Activated CD8-positive, alpha-beta T cell treated with anti-CD3 and anti-CD28 coated beads for 36 hours (primary cell): ENCODE measurements around the gene ZNF486. TPM values are rescaled to one million over a fixed set of nuclear protein-coding genes. Genes with fewer than 3 reads are reported as not detected.
"Not testable (repeated sequence)": the region's sequence is repeated elsewhere in the genome, so short reads cannot be mapped to it uniquely, and the experiment has no call there.

Experiments used
- ATAC-seq: fragments of 200-7000 bp; cut with Tn5 transposase; one replicate; pipeline ENCODE4 v1.10.0; 2021; ENCODE audit warnings: mild to moderate bottlenecking, moderate library complexity
- CTCF ChIA-PET: fragments of 350-600 bp; sonication (Branson Sonifier 250); formaldehyde crosslinking; loops from one replicate; lab custom pipeline; 2021; ENCODE audit warnings: antibody characterized with exemption; lab: Charles Lee
- POLR2A ChIA-PET: fragments of 350-600 bp; sonication (Branson Sonifier 250); formaldehyde crosslinking; loops from one replicate; lab custom pipeline; 2021; ENCODE audit warnings: antibody characterized with exemption; lab: Charles Lee
- DNase-seq: peaks from one replicate; pipeline ENCODE4 v3.0.0-alpha.2; 2020
- H3K27ac Mint-ChIP-seq: one replicate; pipeline ENCODE4 v1.8.0; 2021; ENCODE audit warnings: mild to moderate bottlenecking, mixed read lengths
- H3K27me3 Mint-ChIP-seq: one replicate; pipeline ENCODE4 v1.8.0; 2021; ENCODE audit warnings: mixed read lengths
- H3K36me3 Mint-ChIP-seq: one replicate; pipeline ENCODE4 v1.8.0; 2021; ENCODE audit warnings: low read depth, mixed read lengths
- H3K4me1 Mint-ChIP-seq: one replicate; pipeline ENCODE4 v1.8.0; 2021; ENCODE audit warnings: low read depth, mixed read lengths
- H3K4me3 Mint-ChIP-seq: one replicate; pipeline ENCODE4 v1.8.0; 2021; ENCODE audit warnings: mild to moderate bottlenecking, moderate library complexity, mixed read lengths
- H3K9me3 Mint-ChIP-seq: one replicate; pipeline ENCODE4 v1.8.0; 2021; ENCODE audit warnings: mixed read lengths
- CTCF ChIP-seq: fragments of 200-600 bp; IDR thresholded peaks from one replicate; pipeline ENCODE4 v1.8.0; 2022; ENCODE audit warnings: antibody characterized with exemption, mild to moderate bottlenecking
- intact Hi-C: fragments of 100-400 bp; cut with micrococcal nuclease; formaldehyde crosslinking; loops from one replicate; pipeline ENCODE4 v1.10.0; 2022
- total RNA-seq, 2 experiments: library from RNA; stranded (reverse); gene quantifications; one replicate each; pipeline ENCODE4 v1.2.3, GENCODE V29; 2021

ZNF486 gene
- 10 to 100 TPM; 13.1 to 15.5 TPM for total RNA-seq

- POLR2A ChIA-PET: interaction anchor here (0.6 to 1.6 kb wide), 11 partner anchors 10 to 756 kb away, joined by 3 to 13 read pairs (median 3); partner anchors contain the start of genes ZNF253, ZNF682, ZNF737 and ZNF85
Observed at GRCh38 chr19:20167020-20167644, at the start of gene ZNF486. Gene ZNF486, plus strand, starts transcription at chr19:20167214. Its CDS starts 117 bp downstream, at chr19:20167331.

GRCh38 chr19:20118064-20118839, 48.8 kb upstream of the ZNF486 start:
- ATAC-seq, CTCF ChIA-PET, intact Hi-C loops, DNase-seq, H3K4me3 Mint-ChIP-seq, H3K27me3 Mint-ChIP-seq, H3K4me1 Mint-ChIP-seq, H3K27ac Mint-ChIP-seq, POLR2A ChIA-PET: not testable (repeated sequence)
- H3K36me3 Mint-ChIP-seq: peaks cover 71% of the 10 kb centered on the region
- H3K9me3 Mint-ChIP-seq: peaks cover 48% of the 10 kb centered on the region

More at GRCh38 chr19:20167020-20167644, at the start of gene ZNF486:
- peak within 1 kb of the TSS; percentile 99 for H3K4me3 Mint-ChIP-seq
- CTCF ChIA-PET: interaction anchor here (0.7 to 1.6 kb wide), 5 partner anchors 48 to 199 kb away, joined by 3 to 7 read pairs (median 3); partner anchors contain the start of gene ZNF682
- peaks cover 36% of the 10 kb centered on the region for H3K4me1 Mint-ChIP-seq
- intact Hi-C loops: no loop called here
- TF ChIP-seq CTCF: no peak
- ATAC-seq: peak; percentile 97
- peaks cover 50% of the 10 kb centered on the region for H3K36me3 Mint-ChIP-seq
- DNase-seq: peak; percentile 99
- peak within 1 kb of the TSS; percentile 96 for H3K27ac Mint-ChIP-seq
- peaks cover 10% of the 10 kb centered on the region for H3K9me3 Mint-ChIP-seq
- no peaks in the 10 kb centered on the region for H3K27me3 Mint-ChIP-seq

GRCh38 chr19:20124879-20125278, 42.1 kb upstream of the ZNF486 start:
- H3K4me3 Mint-ChIP-seq: no peak overlapping the region
- CTCF ChIA-PET: interaction anchor here (1.0 kb wide), 1 partner anchor 197 kb away, joined by 3 read pairs; no protein-coding TSS in a partner anchor
- H3K36me3 Mint-ChIP-seq: peaks cover 63% of the 10 kb centered on the region
- POLR2A ChIA-PET: no interaction called here
- intact Hi-C loops: no loop called here
- no peak for TF ChIP-seq CTCF
- H3K27me3 Mint-ChIP-seq: no peaks in the 10 kb centered on the region
- H3K27ac Mint-ChIP-seq: no peak overlapping the region
- H3K4me1 Mint-ChIP-seq: no peaks in the 10 kb centered on the region
- DNase-seq (no peak), ATAC-seq (no peak)
- H3K9me3 Mint-ChIP-seq: peaks cover 45% of the 10 kb centered on the region

- H3K27ac Mint-ChIP-seq, DNase-seq, POLR2A ChIA-PET, H3K4me1 Mint-ChIP-seq, intact Hi-C loops, H3K27me3 Mint-ChIP-seq, CTCF ChIA-PET, ATAC-seq, H3K4me3 Mint-ChIP-seq: not testable (repeated sequence)
- peaks cover 22% of the 10 kb centered on the region for H3K36me3 Mint-ChIP-seq
- H3K9me3 Mint-ChIP-seq: peaks cover 34% of the 10 kb centered on the region
Observed at GRCh38 chr19:20132933-20133332, 34.1 kb upstream of the ZNF486 start.

GRCh38 chr19:20137714-20138113, 29.3 kb upstream of the ZNF486 start:
- POLR2A ChIA-PET, H3K27ac Mint-ChIP-seq, DNase-seq, intact Hi-C loops, ATAC-seq, H3K36me3 Mint-ChIP-seq, CTCF ChIA-PET, H3K4me1 Mint-ChIP-seq, H3K4me3 Mint-ChIP-seq, H3K27me3 Mint-ChIP-seq: not testable (repeated sequence)
- H3K9me3 Mint-ChIP-seq: peaks cover 23% of the 10 kb centered on the region

- TF ChIP-seq CTCF: no peak
- Mint-ChIP-seq H3K36me3 (no peaks in the 10 kb centered on the region), H3K4me3 (no peak overlapping the region), H3K9me3 (no peaks in the 10 kb centered on the region), H3K27me3 (no peaks in the 10 kb centered on the region), H3K27ac (no peak overlapping the region), H3K4me1 (no peaks in the 10 kb centered on the region)
- no peak for ATAC-seq
- intact Hi-C loops: no loop called here
- no peak for DNase-seq
- ChIA-PET POLR2A (no interaction called here), CTCF (no interaction called here)
Observed at GRCh38 chr19:20151617-20152145, 15.3 kb upstream of the ZNF486 start.

- H3K27ac Mint-ChIP-seq, H3K4me3 Mint-ChIP-seq, H3K36me3 Mint-ChIP-seq, H3K9me3 Mint-ChIP-seq, H3K27me3 Mint-ChIP-seq, intact Hi-C loops, POLR2A ChIA-PET, ATAC-seq, CTCF ChIA-PET, DNase-seq, H3K4me1 Mint-ChIP-seq: not testable (repeated sequence)
Observed at GRCh38 chr19:20152506-20152905, 14.5 kb upstream of the ZNF486 start.
